ENCODE data around the gene UBQLN4.

UBQLN4 gene

DNA sequence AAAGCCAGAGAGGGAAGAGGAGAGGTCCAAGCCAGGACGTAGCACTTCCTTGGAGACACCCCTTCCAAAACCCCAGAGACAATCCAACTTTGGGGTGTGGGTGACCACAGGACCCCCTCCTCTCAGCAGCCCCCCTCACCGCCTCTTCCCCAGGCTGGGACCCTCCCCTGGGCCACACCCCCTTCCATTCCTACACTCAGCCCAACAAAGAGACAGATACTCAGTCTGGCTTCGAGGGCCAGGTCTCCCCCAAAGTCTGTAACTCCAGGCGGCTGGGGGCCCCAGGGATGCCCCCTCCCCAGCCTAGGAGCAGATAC, 27.2 kb upstream of the UBQLN4 start:
- Histone ChIP-seq H3K27ac (ENCODE audit: low read length) (no peak overlapping the region), H4K20me1 (ENCODE audit: insufficient read depth, low read length) (peaks cover 5% of the 10 kb centered on the region; the same call in 1 of the 2 replicates), H3K79me2 (ENCODE audit: insufficient read depth, low read length) (peaks cover 9% of the 10 kb centered on the region), H3K4me3 (ENCODE audit: low read depth in 1 of 2, low read length in 2 of 2) (peak overlapping the region; percentile 13 to 72; a peak in 3 of 4 replicates), H3K9me3 (ENCODE audit: insufficient read depth, low read length, severe bottlenecking) (no peaks in the 10 kb centered on the region), H3K4me1 (ENCODE audit: insufficient read depth, low read length) (peaks cover 33% of the 10 kb centered on the region), H3K9ac (ENCODE audit: low read depth, low read length) (peak overlapping the region; percentile 73), H3K4me2 (ENCODE audit: insufficient read depth, low read length) (peak overlapping the region; percentile 94), H3K36me3 (ENCODE audit: insufficient read depth, low read length) (peaks cover 18% of the 10 kb centered on the region), H3K27me3 (ENCODE audit: insufficient read depth, low read length, poor library complexity) (no peaks in the 10 kb centered on the region), H2AFZ (ENCODE audit: low read depth, low read length) (no peak overlapping the region)
- ATAC-seq (ENCODE audit: insufficient read depth, low read depth), result no peak
- no peak for DNase-seq
- no peak for TF ChIP-seq CTCF (IDR thresholded peaks at IDR 0.05; ENCODE audit: borderline replicate concordance, extremely low read depth, low read length, poor library complexity, severe bottlenecking)
- TF ChIP-seq EZH2 (IDR thresholded peaks at IDR 0.05; ENCODE audit: borderline replicate concordance, low read depth, low read length, severe bottlenecking), result no peak

DNA sequence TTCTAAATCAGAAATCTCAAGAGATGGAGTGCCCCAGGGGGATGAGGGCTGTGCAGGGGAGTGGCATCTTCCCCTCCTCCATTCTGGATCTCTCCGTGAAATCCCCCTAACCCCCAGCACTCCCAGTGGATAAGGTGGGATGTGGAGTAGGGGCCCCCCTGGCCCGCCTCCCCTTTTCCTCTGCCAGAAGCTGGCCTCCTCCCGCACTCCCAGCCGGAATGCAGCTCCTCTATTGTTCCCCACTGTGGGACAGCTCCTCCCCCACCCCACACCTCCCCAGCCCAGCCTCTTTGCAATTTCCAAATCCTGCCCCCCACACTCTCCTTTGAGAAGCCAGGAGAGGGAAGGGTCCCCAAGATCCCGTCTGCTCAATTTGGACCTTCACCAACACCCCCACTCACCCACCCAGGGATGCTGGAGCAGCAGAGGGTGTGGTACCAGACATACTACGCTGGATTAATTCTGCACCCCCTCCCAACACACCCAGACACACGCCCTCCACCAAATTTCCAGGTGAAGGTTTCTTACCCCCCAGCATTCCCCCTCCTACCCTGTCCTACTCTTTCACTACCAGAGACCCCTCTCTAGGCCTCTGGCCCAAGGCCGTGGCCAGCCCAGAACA, 26.8 kb upstream of the UBQLN4 start:
- DNase-seq, result no peak
- H4K20me1 ChIP-seq (ENCODE audit: insufficient read depth, low read length), result peaks cover 5% of the 10 kb centered on the region; the same call in 1 of the 2 replicates

GRCh38 chr1:156079762-156080161, 26.2 kb upstream of the UBQLN4 start:
- peaks cover 33% of the 10 kb centered on the region for H3K4me1 ChIP-seq (ENCODE audit: insufficient read depth, low read length)
- DNase-seq (no peak), ATAC-seq (ENCODE audit: insufficient read depth, low read depth) (no peak)
- peaks cover 9% of the 10 kb centered on the region for H3K79me2 ChIP-seq (ENCODE audit: insufficient read depth, low read length)
- H3K27ac ChIP-seq (ENCODE audit: low read length), result no peak overlapping the region
- H3K36me3 ChIP-seq (ENCODE audit: insufficient read depth, low read length), result peaks cover 28% of the 10 kb centered on the region
- no peak overlapping the region for H3K4me3 ChIP-seq (ENCODE audit: low read depth in 1 of 2, low read length in 2 of 2)
- TF ChIP-seq CTCF (IDR thresholded peaks at IDR 0.05; ENCODE audit: borderline replicate concordance, extremely low read depth, low read length, poor library complexity, severe bottlenecking), result no peak
- no peak for TF ChIP-seq EZH2 (IDR thresholded peaks at IDR 0.05; ENCODE audit: borderline replicate concordance, low read depth, low read length, severe bottlenecking)
- no peaks in the 10 kb centered on the region for H3K9me3 ChIP-seq (ENCODE audit: insufficient read depth, low read length, severe bottlenecking)
- no peaks in the 10 kb centered on the region for H3K27me3 ChIP-seq (ENCODE audit: insufficient read depth, low read length, poor library complexity)
- H4K20me1 ChIP-seq (ENCODE audit: insufficient read depth, low read length), result peaks cover 8% of the 10 kb centered on the region; the same call in 1 of the 2 replicates
- no peak overlapping the region for H3K9ac ChIP-seq (ENCODE audit: low read depth, low read length)
- H3K4me2 ChIP-seq (ENCODE audit: insufficient read depth, low read length), result peak overlapping the region; percentile 94; the same call in 1 of the 2 replicates
- H2AFZ ChIP-seq (ENCODE audit: low read depth, low read length), result no peak overlapping the region

More for the DNA sequence above, 26.8 kb upstream of the UBQLN4 start:
- peaks cover 23% of the 10 kb centered on the region for H3K36me3 ChIP-seq (ENCODE audit: insufficient read depth, low read length)
- no peaks in the 10 kb centered on the region for H3K27me3 ChIP-seq (ENCODE audit: insufficient read depth, low read length, poor library complexity)
- H3K4me3 ChIP-seq (ENCODE audit: low read depth in 1 of 2, low read length in 2 of 2), result peak overlapping the region in 1 of 2 experiments; percentile 72; a peak in 2 of 4 replicates
- no peak for TF ChIP-seq CTCF (IDR thresholded peaks at IDR 0.05; ENCODE audit: borderline replicate concordance, extremely low read depth, low read length, poor library complexity, severe bottlenecking)
- no peak for TF ChIP-seq EZH2 (IDR thresholded peaks at IDR 0.05; ENCODE audit: borderline replicate concordance, low read depth, low read length, severe bottlenecking)
- H3K9ac ChIP-seq (ENCODE audit: low read depth, low read length), result peak overlapping the region; percentile 73
- H3K9me3 ChIP-seq (ENCODE audit: insufficient read depth, low read length, severe bottlenecking), result no peaks in the 10 kb centered on the region
- H3K4me1 ChIP-seq (ENCODE audit: insufficient read depth, low read length), result peaks cover 33% of the 10 kb centered on the region
- H2AFZ ChIP-seq (ENCODE audit: low read depth, low read length), result no peak overlapping the region
- no peak for ATAC-seq (ENCODE audit: insufficient read depth, low read depth)
- H3K79me2 ChIP-seq (ENCODE audit: insufficient read depth, low read length), result peaks cover 9% of the 10 kb centered on the region
- H3K4me2 ChIP-seq (ENCODE audit: insufficient read depth, low read length), result peak overlapping the region; percentile 94
- H3K27ac ChIP-seq (ENCODE audit: low read length), result no peak overlapping the region

All from DND-41 (cell line).